Lower leg skin (tissue), 4 donors: Measurements from ENCODE around the gene FCAMR. TPM values are rescaled to one million over a fixed set of nuclear protein-coding genes. Genes with fewer than 3 reads are reported as not detected.

ENCODE experiments used
- DNase-seq, 2 donors: peaks; one replicate each; pipeline ENCODE4 v3.0.0-alpha.2; 2019; ENCODE audit warnings: low spot score in 2 of 2
- H3K4me3 ChIP-seq: fragments of 200-600 bp; sonication (generic); 2 replicates; pipeline ENCODE4 v1.5.1; 2017; ENCODE audit warnings: mild to moderate bottlenecking, low read depth; ENCODE audit not compliant: poor library complexity, severe bottlenecking
- CTCF ChIP-seq, 3 donors: fragments of 450-650 bp; IDR thresholded peaks; one replicate each; pipeline ENCODE4 v1.5.1; 2016; ENCODE audit warnings: antibody characterized with exemption in 3 of 3, mild to moderate bottlenecking in 3 of 3, moderate library complexity in 2 of 3
- POLR2A ChIP-seq, 2 donors: fragments of 450-650 bp; IDR thresholded peaks; one replicate each; pipeline ENCODE4 v1.6.1; 2016 to 2017; ENCODE audit warnings: antibody characterized with exemption in 2 of 2, mild to moderate bottlenecking in 1 of 2, moderate library complexity in 1 of 2
- WGBS, 2 donors: methylation state at CpG; one replicate each; pipeline ENCODE4 v1.1.5; 2018; 5-methylcytosine and 5-hydroxymethylcytosine counted together
- intact Hi-C: fragments of 100-400 bp; cut with DNase I; formaldehyde crosslinking; loops from one replicate; pipeline ENCODE4 v1.15.0; 2023; ENCODE audit warnings: low total_unique reads
- total RNA-seq, 4 donors: library from RNA; depleted of rRNA; stranded (reverse); fragments of >200 nt; gene quantifications; one replicate each; pipeline ENCODE4 v1.1.0, GENCODE V29; 2016

Gene FCAMR
- total RNA-seq, 4 donors from 2014 or later = not detected

GRCh38 chr1:206953626-206954025 lies 16.6 kb downstream of the FCAMR start:
- DNase-seq = no peak
- WGBS, 2 donors = 93 to 94% methylated on average over 2 of the region's 2 CpGs
- intact Hi-C loops = no loop called here
- H3K4me3 ChIP-seq = no peak overlapping the region
- TF ChIP-seq POLR2A (IDR thresholded peaks at IDR 0.05) (no peak), CTCF (IDR thresholded peaks at IDR 0.05) (no peak)

GRCh38 chr1:206953126-206953525 lies 17.1 kb downstream of the FCAMR start:
- intact Hi-C loops = no loop called here
- H3K4me3 ChIP-seq = no peak overlapping the region
- WGBS, 2 donors = 73 to 90% methylated on average over 3 of the region's 3 CpGs
- TF ChIP-seq POLR2A (IDR thresholded peaks at IDR 0.05) (no peak), CTCF (IDR thresholded peaks at IDR 0.05) (no peak)
- no peak for DNase-seq

- no peak overlapping the region for H3K4me3 ChIP-seq
- intact Hi-C loops = no loop called here
- 55 to 75% methylated on average over 4 of the region's 4 CpGs for WGBS, 2 donors
- TF ChIP-seq CTCF (IDR thresholded peaks at IDR 0.05) = no peak
- no peak for TF ChIP-seq POLR2A (IDR thresholded peaks at IDR 0.05)
- DNase-seq = no peak
Measured at GRCh38 chr1:206952171-206952570, 18.1 kb downstream of the FCAMR start.

GRCh38 chr1:206951318-206952100 lies 18.8 kb downstream of the FCAMR start:
- TF ChIP-seq POLR2A (IDR thresholded peaks at IDR 0.05) = no peak
- no peak for TF ChIP-seq CTCF (IDR thresholded peaks at IDR 0.05)
- 85 to 88% methylated on average over 4 of the region's 4 CpGs for WGBS, 2 donors
- no peak overlapping the region for H3K4me3 ChIP-seq
- intact Hi-C loops = no loop called here
- no peak for DNase-seq

- intact Hi-C loops = no loop called here
- 91 to 92% methylated on average over 5 of the region's 5 CpGs for WGBS, 2 donors
- no peak for TF ChIP-seq POLR2A (IDR thresholded peaks at IDR 0.05)
- TF ChIP-seq CTCF (IDR thresholded peaks at IDR 0.05) = no peak
Measured at GRCh38 chr1:206949641-206950040, 20.6 kb downstream of the FCAMR start.

GRCh38 chr1:206949208-206949607 lies 21.1 kb downstream of the FCAMR start:
- DNase-seq = no peak
- 76 to 79% methylated on average over 4 of the region's 4 CpGs for WGBS, 2 donors
- intact Hi-C loops = no loop called here
- TF ChIP-seq POLR2A (IDR thresholded peaks at IDR 0.05) (no peak), CTCF (IDR thresholded peaks at IDR 0.05) (no peak)
- H3K4me3 ChIP-seq = no peak overlapping the region

More at GRCh38 chr1:206949641-206950040, 20.6 kb downstream of the FCAMR start:
- DNase-seq = no peak
- H3K4me3 ChIP-seq = no peak overlapping the region
